MCF 10A (cell line): Measurements from ENCODE around the gene MAP2K7. TPM values are rescaled to one million over a fixed set of nuclear protein-coding genes. Genes with fewer than 3 reads are reported as not detected.
"Not testable (repeated sequence)": the region's sequence is repeated elsewhere in the genome, so short reads cannot be mapped to it uniquely, and the experiment has no call there.

ENCODE experiments used
- BruUV-seq: library from RNA; stranded (reverse); fragments of 400-500 nt; replicated peaks from 2 replicates; lab custom pipeline; 2021; lab: Mats Ljungman, UMichigan
- CTCF ChIA-PET: fragments of 300-600 bp; sonication (Branson Sonifier 250); formaldehyde crosslinking; extraction: SDS; loops from one replicate; lab custom pipeline; 2021; ENCODE audit warnings: antibody characterized with exemption, inconsistent platforms; lab: Yijun Ruan, JAX
- POLR2A ChIA-PET: fragments of 300-600, 350-650 bp; sonication (Branson Sonifier 250); formaldehyde crosslinking; extraction: SDS; loops from one replicate; lab custom pipeline; 2020; ENCODE audit warnings: antibody characterized with exemption, inconsistent platforms; lab: Yijun Ruan, JAX
- DNase-seq: peaks from one replicate; pipeline ENCODE4 v3.0.0-alpha.2; 2018; ENCODE audit not compliant: unreplicated experiment
- H3K27ac Mint-ChIP-seq: one replicate; pipeline ENCODE4 v1.8.0; 2022; ENCODE audit warnings: mild to moderate bottlenecking, low read depth, mixed read lengths; ENCODE audit not compliant: unreplicated experiment
- H3K27me3 Mint-ChIP-seq: one replicate; pipeline ENCODE4 v1.8.0; 2022; ENCODE audit warnings: mixed read lengths; ENCODE audit not compliant: insufficient read depth, unreplicated experiment
- H3K36me3 Mint-ChIP-seq: one replicate; pipeline ENCODE4 v1.8.0; 2022; ENCODE audit warnings: mild to moderate bottlenecking, moderate library complexity, mixed read lengths; ENCODE audit not compliant: insufficient read depth, unreplicated experiment
- H3K4me1 Mint-ChIP-seq: one replicate; pipeline ENCODE4 v1.8.0; 2022; ENCODE audit warnings: mixed read lengths; ENCODE audit not compliant: insufficient read depth, unreplicated experiment
- H3K4me3 Mint-ChIP-seq: one replicate; pipeline ENCODE4 v1.8.0; 2022; ENCODE audit warnings: mild to moderate bottlenecking, moderate library complexity, mixed read lengths; ENCODE audit not compliant: unreplicated experiment
- H3K9me3 Mint-ChIP-seq: one replicate; pipeline ENCODE4 v1.8.0; 2022; ENCODE audit warnings: mixed read lengths; ENCODE audit not compliant: unreplicated experiment
- CTCF ChIP-seq: fragments of 200-600 bp; IDR thresholded peaks from one replicate; pipeline ENCODE4 v1.8.0; 2022; ENCODE audit warnings: antibody characterized with exemption, mild to moderate bottlenecking; ENCODE audit not compliant: unreplicated experiment
- intact Hi-C: fragments of 100-400 bp; cut with micrococcal nuclease; formaldehyde crosslinking; loops from 2 replicates; pipeline ENCODE4 v1.14.1; 2022
- total RNA-seq: library from RNA; stranded (reverse); gene quantifications from 2 replicates; pipeline ENCODE4 v1.2.3, GENCODE V29; 2022

The MAP2K7 gene
- total RNA-seq, 1 experiment from 2014 or later: 36.3 TPM

- no peaks in the 10 kb centered on the region for H3K9me3 Mint-ChIP-seq
- H3K27ac Mint-ChIP-seq: no peak overlapping the region
- intact Hi-C loops: no loop called here
- no peak overlapping the region for H3K4me3 Mint-ChIP-seq
- ChIA-PET POLR2A (interaction anchor here (2.4 kb wide), 1 partner anchor 10 kb away, joined by 9 read pairs; the partner anchor contains the start of gene TIMM44), CTCF (interaction anchor here (0.7 to 3.9 kb wide), 2 partner anchors 9 to 27 kb away, joined by 3 to 32 read pairs; partner anchors contain the start of gene TIMM44)
- H3K4me1 Mint-ChIP-seq: peaks cover 5% of the 10 kb centered on the region
- no peak for DNase-seq
- no peak for TF ChIP-seq CTCF
- H3K27me3 Mint-ChIP-seq: no peaks in the 10 kb centered on the region
- BruUV-seq: no TSS peak
- peaks cover 28% of the 10 kb centered on the region for H3K36me3 Mint-ChIP-seq
These were observed 49.9 kb downstream of the MAP2K7 start for GRCh38 chr19:7953576-7953975.

GRCh38 chr19:7955696-7956095 is 52.0 kb downstream of the MAP2K7 start:
- Mint-ChIP-seq H3K4me3 (no peak overlapping the region), H3K27ac (no peak overlapping the region), H3K27me3 (no peaks in the 10 kb centered on the region), H3K4me1 (peaks cover 5% of the 10 kb centered on the region), H3K36me3 (peaks cover 35% of the 10 kb centered on the region), H3K9me3 (no peaks in the 10 kb centered on the region)
- ChIA-PET CTCF (interaction anchor here (0.8 kb wide), 1 partner anchor 47 kb away, joined by 4 read pairs; no protein-coding TSS in a partner anchor), POLR2A (no interaction called here)
- DNase-seq: no peak
- no TSS peak for BruUV-seq
- TF ChIP-seq CTCF: no peak
- intact Hi-C loops: no loop called here

- CTCF ChIA-PET: interaction anchor here (0.6 to 1.2 kb wide), 2 partner anchors 11 to 13 kb away, joined by 3 to 4 read pairs; no protein-coding TSS in a partner anchor
These were observed 55.5 kb downstream of the MAP2K7 start for GRCh38 chr19:7959211-7959610.

GRCh38 chr19:7961082-7961481 is 57.4 kb downstream of the MAP2K7 start:
- POLR2A ChIA-PET: interaction anchor here (0.6 to 1.3 kb wide), 3 partner anchors 17 to 52 kb away, joined by 3 read pairs; no protein-coding TSS in a partner anchor

More at GRCh38 chr19:7959211-7959610, 55.5 kb downstream of the MAP2K7 start:
- Mint-ChIP-seq H3K27ac (no peak overlapping the region), H3K36me3 (peaks cover 54% of the 10 kb centered on the region), H3K4me3 (no peak overlapping the region), H3K27me3 (no peaks in the 10 kb centered on the region), H3K9me3 (no peaks in the 10 kb centered on the region), H3K4me1 (no peaks in the 10 kb centered on the region)
- DNase-seq: no peak
- BruUV-seq: no TSS peak
- TF ChIP-seq CTCF: no peak
- intact Hi-C loops: no loop called here
- POLR2A ChIA-PET: interaction anchor here (0.6 to 1.4 kb wide), 2 partner anchors 9 to 16 kb away, joined by 3 read pairs; partner anchors contain the start of gene TIMM44

More at GRCh38 chr19:7961082-7961481, 57.4 kb downstream of the MAP2K7 start:
- DNase-seq, H3K9me3 Mint-ChIP-seq, H3K27me3 Mint-ChIP-seq, H3K4me3 Mint-ChIP-seq, H3K4me1 Mint-ChIP-seq, BruUV-seq, H3K27ac Mint-ChIP-seq, intact Hi-C loops: not testable (repeated sequence)
- CTCF ChIA-PET: interaction anchor here (1.2 kb wide), 1 partner anchor 41 kb away, joined by 3 read pairs; no protein-coding TSS in a partner anchor
- H3K36me3 Mint-ChIP-seq: peaks cover 68% of the 10 kb centered on the region
